KMS-11 (cell line): ENCODE data around the gene CTXN3.
A peak's percentile ranks its signal among the peaks of the same experiment; 100 is the strongest.

Experiments
- H2AFZ ChIP-seq: fragments of 200-600 bp; sonication (generic); 2 replicates; pipeline ENCODE4 v1.6.1; 2016; ENCODE audit warnings: antibody characterized with exemption, mixed run types, low read depth
- H3K27ac ChIP-seq: fragments of 200-600 bp; sonication (generic); 2 replicates; pipeline ENCODE4 v1.6.1; 2016; ENCODE audit warnings: mild to moderate bottlenecking, mixed run types
- H3K27me3 ChIP-seq: fragments of 200-600 bp; sonication (generic); 2 replicates; pipeline ENCODE4 v1.6.1; 2017; ENCODE audit warnings: mild to moderate bottlenecking, low read depth, mixed run types, moderate library complexity; ENCODE audit not compliant: insufficient read depth
- H3K36me3 ChIP-seq: fragments of 200-600 bp; sonication (generic); 2 replicates; pipeline ENCODE4 v1.6.1; 2017; ENCODE audit warnings: mild to moderate bottlenecking, mixed run types; ENCODE audit not compliant: insufficient read depth
- H3K4me1 ChIP-seq: fragments of 200-600 bp; sonication (generic); 2 replicates; pipeline ENCODE4 v1.6.1; 2016; ENCODE audit warnings: mild to moderate bottlenecking, low read depth, mixed run types; ENCODE audit not compliant: poor library complexity, severe bottlenecking
- H3K4me2 ChIP-seq: fragments of 200-600 bp; sonication (generic); 2 replicates; pipeline ENCODE4 v1.7.0; 2016; ENCODE audit warnings: mild to moderate bottlenecking, mixed run types
- H3K4me3 ChIP-seq: fragments of 200-600 bp; sonication (generic); IDR thresholded peaks from 2 replicates; pipeline ENCODE4 v1.6.1; 2017; ENCODE audit warnings: low read depth, low read length, mixed read lengths; ENCODE audit not compliant: insufficient read depth
- H3K79me2 ChIP-seq: fragments of 200-600 bp; sonication (generic); 2 replicates; pipeline ENCODE4 v1.6.1; 2016; ENCODE audit warnings: low read depth, mixed run types; ENCODE audit not compliant: insufficient read depth
- H3K9ac ChIP-seq: fragments of 200-600 bp; sonication (generic); 2 replicates; pipeline ENCODE4 v1.6.1; 2016; ENCODE audit warnings: mild to moderate bottlenecking, mixed run types
- H4K20me1 ChIP-seq: fragments of 200-600 bp; sonication (generic); 2 replicates; pipeline ENCODE4 v1.6.1; 2016; ENCODE audit warnings: mild to moderate bottlenecking, mixed run types; ENCODE audit not compliant: insufficient read depth
- CTCF ChIP-seq: fragments of 200-600 bp; sonication (generic); conservative IDR thresholded peaks from 2 replicates; pipeline ENCODE4 v1.6.1; 2017; ENCODE audit warnings: low read depth, mild to moderate bottlenecking, antibody characterized with exemption, low read length, moderate library complexity, mixed read lengths

The CTXN3 gene

GRCh38 chr5:127649018-127649439 lies at the start of gene CTXN3:
TSS of gene CTXN3 (plus strand) at chr5:127649082. CDS start at chr5:127657522, 8,440 bp downstream.
- Histone ChIP-seq H3K27ac (peak within 1 kb of the TSS; percentile 17; the same call in 1 of the 2 replicates), H3K36me3 (no peaks in the 10 kb centered on the region), H2AFZ (peak within 1 kb of the TSS; percentile 28; the same call in 1 of the 2 replicates), H3K4me1 (no peaks in the 10 kb centered on the region), H3K4me3 (no peak within 1 kb of the TSS), H3K4me2 (peak within 1 kb of the TSS; percentile 46; the same call in 1 of the 2 replicates), H3K9ac (no peak within 1 kb of the TSS), H3K27me3 (no peaks in the 10 kb centered on the region), H4K20me1 (no peaks in the 10 kb centered on the region), H3K79me2 (no peaks in the 10 kb centered on the region)
- TF ChIP-seq CTCF = no peak

DNA sequence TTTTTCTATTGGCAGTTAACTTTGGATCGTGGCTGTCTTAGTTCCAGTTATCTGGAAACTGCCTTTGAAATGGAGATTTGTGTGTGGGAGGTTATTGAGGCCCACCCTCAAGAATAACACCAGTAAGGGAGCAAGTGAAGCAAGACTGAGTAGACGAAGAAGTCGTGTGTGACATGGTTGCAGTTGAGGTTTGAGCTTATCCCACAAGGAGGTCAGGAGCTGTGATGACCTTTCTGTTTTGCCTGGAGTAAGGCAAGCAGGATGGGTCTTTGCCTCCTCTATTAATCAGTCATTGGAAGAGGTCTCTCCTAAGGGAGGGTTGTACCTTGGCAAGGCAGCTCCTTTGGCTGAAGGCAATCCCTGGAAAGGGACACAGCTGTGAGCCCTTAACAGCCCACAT lies 49.6 kb upstream of the CTXN3 start:
- Histone ChIP-seq H3K4me2 (no peak overlapping the region), H3K36me3 (no peaks in the 10 kb centered on the region)

GRCh38 chr5:127599847-127600246 lies 49.0 kb upstream of the CTXN3 start:
- H3K79me2 ChIP-seq = no peaks in the 10 kb centered on the region
- H3K4me2 ChIP-seq = no peak overlapping the region
- H3K36me3 ChIP-seq = no peaks in the 10 kb centered on the region
- no peak for TF ChIP-seq CTCF
- no peak overlapping the region for H3K9ac ChIP-seq
- H4K20me1 ChIP-seq = no peaks in the 10 kb centered on the region
- no peak overlapping the region for H2AFZ ChIP-seq
- no peaks in the 10 kb centered on the region for H3K27me3 ChIP-seq
- H3K27ac ChIP-seq = no peak overlapping the region
- no peak overlapping the region for H3K4me3 ChIP-seq
- no peaks in the 10 kb centered on the region for H3K4me1 ChIP-seq

More for the DNA sequence above, 49.6 kb upstream of the CTXN3 start:
- Histone ChIP-seq H3K4me3 (no peak overlapping the region), H2AFZ (no peak overlapping the region), H3K4me1 (no peaks in the 10 kb centered on the region), H3K79me2 (no peaks in the 10 kb centered on the region), H4K20me1 (no peaks in the 10 kb centered on the region), H3K9ac (no peak overlapping the region), H3K27me3 (no peaks in the 10 kb centered on the region), H3K27ac (no peak overlapping the region)
- no peak for TF ChIP-seq CTCF

DNA sequence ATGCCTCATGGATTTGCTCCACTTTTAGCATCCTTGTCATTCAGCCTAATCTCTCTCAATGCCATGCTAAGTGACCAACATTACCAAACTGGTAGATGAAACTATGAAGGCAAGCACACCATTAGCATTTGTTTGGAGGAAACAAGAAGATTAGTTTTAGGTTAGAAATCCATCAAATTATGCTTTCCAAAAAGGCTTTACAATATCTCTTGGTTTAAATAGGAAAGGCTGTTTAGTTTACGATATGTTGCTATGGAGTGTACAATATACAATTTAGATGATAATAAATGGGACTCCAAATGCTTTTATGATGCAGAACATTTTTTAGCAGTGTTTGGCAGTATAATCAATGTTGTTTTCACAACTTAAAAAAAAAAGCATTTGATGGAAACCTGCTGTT lies 47.8 kb upstream of the CTXN3 start:
- Histone ChIP-seq H2AFZ (no peak overlapping the region), H3K79me2 (no peaks in the 10 kb centered on the region), H4K20me1 (no peaks in the 10 kb centered on the region), H3K4me1 (no peaks in the 10 kb centered on the region), H3K27me3 (no peaks in the 10 kb centered on the region), H3K4me3 (no peak overlapping the region), H3K9ac (no peak overlapping the region), H3K4me2 (no peak overlapping the region), H3K27ac (no peak overlapping the region), H3K36me3 (no peaks in the 10 kb centered on the region)
- TF ChIP-seq CTCF = no peak
